ENCODE measurements around the gene HMCN2. TPM values are rescaled to one million over a fixed set of nuclear protein-coding genes. Genes with fewer than 3 reads are reported as not detected.

HMCN2 gene
- total and polyA plus RNA-seq, 2 donors (not counting 3 experiments of a cell fraction or from before 2014, with no cell fraction given), result 0.04 to 0.24 TPM

- Histone ChIP-seq H3K4me1 (ENCODE audit: control insufficient read depth, extremely low read depth, insufficient read depth, low read length) (peaks cover 15% of the 10 kb centered on the region), H3K27me3 (ENCODE audit: control insufficient read depth in 2 of 2, insufficient read depth in 2 of 2, low read length in 2 of 2) (peaks cover 0 to 3% of the 10 kb centered on the region in 2 experiments), H3K9ac (replicated peaks; ENCODE audit: extremely low read depth, insufficient read depth, low read length) (no peak overlapping the region), H3K27ac (ENCODE audit: insufficient read depth, low read depth, low read length) (no peak overlapping the region), H3K4me2 (ENCODE audit: insufficient read depth, low read length) (no peak overlapping the region), H3K36me3 (ENCODE audit: control insufficient read depth in 2 of 2, extremely low read depth in 1 of 2, insufficient read depth in 2 of 2, low read length in 2 of 2) (no peaks in the 10 kb centered on the region), H3K79me2 (ENCODE audit: control insufficient read depth, insufficient read depth, low read length) (no peaks in the 10 kb centered on the region), H3K4me3 (replicated peaks in 1 of 3; ENCODE audit: insufficient read depth in 1 of 3, low read depth in 1 of 3, low read length in 3 of 3) (no peak overlapping the region), H3K9me1 (replicated peaks; ENCODE audit: control insufficient read depth, extremely low read depth, insufficient read depth, low read length) (no peaks in the 10 kb centered on the region), H3K9me3 (replicated peaks; ENCODE audit: control insufficient read depth, insufficient read depth, low read length) (no peaks in the 10 kb centered on the region), H2AFZ (ENCODE audit: low read depth, low read length) (no peak overlapping the region), H4K20me1 (replicated peaks; ENCODE audit: control insufficient read depth, extremely low read depth, insufficient read depth, low read length) (no peaks in the 10 kb centered on the region)
- FAIRE-seq, result no peak
- dilution Hi-C loops (cut with MboI; ENCODE audit: extremely low pct_ligation_motif_present, low sequenced_read_pairs) (no loop called here), intact Hi-C loops (cut with micrococcal nuclease) (no loop called here)
- POLR2A ChIA-PET, result no interaction called here
- no TSS peak for BruUV-seq (replicated peaks)
- no peak for TF ChIP-seq MYC (IDR thresholded peaks at IDR 0.05; ENCODE audit: low read depth, low read length)
- CTCF ChIA-PET, result no interaction called here
- DNase-seq (ENCODE audit: low read depth, low spot score), result no peak
Observed at GRCh38 chr9:130430734-130431535, 165.4 kb downstream of the HMCN2 start.

DNA sequence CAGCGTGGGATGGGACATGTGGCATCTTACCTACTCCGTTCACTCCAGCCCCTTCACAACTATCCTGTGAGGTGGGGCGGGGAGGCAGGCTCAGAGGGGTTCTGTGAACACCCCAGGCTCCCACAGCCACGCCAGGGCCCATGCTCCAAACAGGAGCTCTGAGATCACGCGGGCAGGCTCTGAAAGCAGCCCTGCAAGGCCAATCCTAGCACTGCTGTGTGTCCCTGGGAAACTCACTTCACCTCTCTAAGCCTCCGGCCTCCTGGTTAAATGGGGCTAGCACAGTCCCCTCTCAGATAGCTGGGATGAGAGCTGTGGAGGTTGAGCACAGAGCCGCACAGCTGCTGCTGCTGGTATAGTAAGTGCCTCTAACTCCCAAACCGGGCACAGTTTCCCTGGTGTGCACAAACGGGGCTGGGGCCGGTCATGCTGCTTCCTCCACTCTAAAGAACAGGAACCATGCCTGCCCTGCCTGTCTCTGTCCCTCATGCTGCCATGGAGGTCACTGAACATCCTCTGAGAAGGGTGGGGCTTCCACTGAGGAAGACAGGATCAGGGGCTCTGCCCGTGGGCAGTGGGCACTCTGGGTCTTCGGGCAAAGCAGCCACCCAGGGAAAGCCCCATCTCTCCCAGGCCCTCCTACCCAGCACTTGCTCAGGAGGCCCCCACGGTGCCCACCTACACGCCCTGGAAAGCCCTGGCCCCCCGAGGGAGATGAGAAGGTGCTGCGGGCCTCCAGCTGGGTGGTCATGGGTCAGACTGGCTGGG is 166.2 kb downstream of the HMCN2 start:
- Histone ChIP-seq H3K27ac (ENCODE audit: insufficient read depth, low read depth, low read length) (no peak overlapping the region), H2AFZ (ENCODE audit: low read depth, low read length) (no peak overlapping the region), H3K36me3 (ENCODE audit: control insufficient read depth in 2 of 2, extremely low read depth in 1 of 2, insufficient read depth in 2 of 2, low read length in 2 of 2) (no peaks in the 10 kb centered on the region), H3K27me3 (ENCODE audit: control insufficient read depth in 2 of 2, insufficient read depth in 2 of 2, low read length in 2 of 2) (peaks cover 0 to 3% of the 10 kb centered on the region in 2 experiments), H3K9me3 (replicated peaks; ENCODE audit: control insufficient read depth, insufficient read depth, low read length) (no peaks in the 10 kb centered on the region), H3K4me3 (replicated peaks in 1 of 3; ENCODE audit: insufficient read depth in 1 of 3, low read depth in 1 of 3, low read length in 3 of 3) (no peak overlapping the region), H3K9ac (replicated peaks; ENCODE audit: extremely low read depth, insufficient read depth, low read length) (no peak overlapping the region), H3K9me1 (replicated peaks; ENCODE audit: control insufficient read depth, extremely low read depth, insufficient read depth, low read length) (no peaks in the 10 kb centered on the region), H3K79me2 (ENCODE audit: control insufficient read depth, insufficient read depth, low read length) (no peaks in the 10 kb centered on the region), H3K4me1 (ENCODE audit: control insufficient read depth, extremely low read depth, insufficient read depth, low read length) (peaks cover 8% of the 10 kb centered on the region), H4K20me1 (replicated peaks; ENCODE audit: control insufficient read depth, extremely low read depth, insufficient read depth, low read length) (no peaks in the 10 kb centered on the region), H3K4me2 (ENCODE audit: insufficient read depth, low read length) (no peak overlapping the region)
- TF ChIP-seq MYC (IDR thresholded peaks at IDR 0.05; ENCODE audit: low read depth, low read length) (no peak), CTCF (IDR thresholded peaks at IDR 0.05; ENCODE audit: extremely low read depth in 1 of 2, insufficient read depth in 1 of 2, low read depth in 1 of 2, low read length in 2 of 2) (no peak), POLR2A (IDR thresholded peaks at IDR 0.05; ENCODE audit: low read depth, low read length) (no peak), EZH2 (IDR thresholded peaks at IDR 0.05; ENCODE audit: borderline replicate concordance, low read depth, low read length, severe bottlenecking) (no peak), FOS (IDR thresholded peaks at IDR 0.05; ENCODE audit: borderline replicate concordance, insufficient read depth, low read length) (no peak), POLR2AphosphoS5 (IDR thresholded peaks at IDR 0.05; ENCODE audit: insufficient read depth, low read depth, low read length) (no peak), JUN (IDR thresholded peaks at IDR 0.05; ENCODE audit: borderline replicate concordance, insufficient read depth, insufficient read length, low read depth) (no peak)
- intact Hi-C loops (cut with micrococcal nuclease) (no loop called here), dilution Hi-C loops (cut with MboI; ENCODE audit: extremely low pct_ligation_motif_present, low sequenced_read_pairs) (no loop called here)
- no peak for FAIRE-seq
- no TSS peak for BruUV-seq (replicated peaks)
- CTCF ChIA-PET, result interaction anchor here (0.6 kb wide), 1 partner anchor 68 kb away, joined by 3 read pairs; no protein-coding TSS in a partner anchor
- no peak for DNase-seq (ENCODE audit: low read depth, low spot score)
- POLR2A ChIA-PET, result no interaction called here
